Small intestine (tissue), 7 donors: Measurements from ENCODE around the gene CHD3. TPM values are rescaled to one million over a fixed set of nuclear protein-coding genes. Genes with fewer than 3 reads are reported as not detected.

ENCODE experiments used
- DNase-seq, 2 donors: peaks; one replicate each; pipeline versions ENCODE4 v3.0.0 to v3.0.0-alpha.2; 2013
- FAIRE-seq: peaks from 2 replicates; lab custom pipeline; 2012; peaks lifted over from hg19 to GRCh38; lab: Jason Lieb, UNC
- H3K27ac ChIP-seq, 3 donors: one replicate each; pipeline ENCODE4 v1.5.1; 2013; ENCODE audit warnings: low read length in 2 of 3, mild to moderate bottlenecking in 2 of 3, control low read depth in 1 of 3, inconsistent platforms in 1 of 3, low read depth in 1 of 3, moderate library complexity in 1 of 3
- H3K27me3 ChIP-seq, 3 donors: one replicate each; pipeline ENCODE4 v1.6.1; 2013; ENCODE audit warnings: low read length in 3 of 3, inconsistent platforms in 1 of 3; ENCODE audit not compliant: control insufficient read depth in 3 of 3, insufficient read depth in 3 of 3
- H3K36me3 ChIP-seq, 3 donors: one replicate each; pipeline ENCODE4 v1.6.1; 2013; ENCODE audit warnings: low read length in 3 of 3, inconsistent platforms in 1 of 3, low read depth in 1 of 3, mild to moderate bottlenecking in 1 of 3, moderate library complexity in 1 of 3; ENCODE audit not compliant: control insufficient read depth in 3 of 3, insufficient read depth in 2 of 3
- H3K4me1 ChIP-seq, 3 donors: one replicate each; pipeline ENCODE4 v1.6.1; 2013; ENCODE audit warnings: low read length in 2 of 3, inconsistent platforms in 1 of 3, low read depth in 1 of 3, mild to moderate bottlenecking in 1 of 3, moderate library complexity in 1 of 3; ENCODE audit not compliant: control insufficient read depth in 3 of 3, insufficient read depth in 2 of 3
- H3K4me3 ChIP-seq, 3 donors: one replicate each; pipeline ENCODE4 v1.5.1; 2013; ENCODE audit warnings: low read length in 3 of 3, control low read depth in 1 of 3, inconsistent platforms in 1 of 3, low read depth in 1 of 3, mild to moderate bottlenecking in 1 of 3, moderate library complexity in 1 of 3
- H3K9me3 ChIP-seq, 2 donors: one replicate each; pipeline ENCODE4 v1.6.1; 2013; ENCODE audit warnings: low read depth in 1 of 2, low read length in 1 of 2; ENCODE audit not compliant: control insufficient read depth in 2 of 2, insufficient read depth in 1 of 2
- WGBS, 3 donors: extraction: QIAGEN DNeasy Blood & Tissue Kit; methylation state at CpG; one replicate each; pipeline ENCODE4 v1.1.7; 2013; 5-methylcytosine and 5-hydroxymethylcytosine counted together
- polyA plus RNA-seq, 4 donors: library from polyadenylated mRNA; stranded (reverse) in 3 of 4; unstranded in 1 of 4; fragments of 200-250 nt in 3 of 4; fragments of 120-200 nt in 1 of 4; gene quantifications; one replicate each; pipeline versions ENCODE4 v1.2.1 to v1.2.3, GENCODE V29; 2013
- donor health status: healthy with polysubstance abuse.
- donor health status: control.
- donor health status: control.
- donor health status: Bipolar disorder and iron deficiency.
- donor health status: healthy.

The CHD3 gene
- polyA plus RNA-seq, 4 donors = 23.7 to 60.4 (median 36.7) TPM

DNA sequence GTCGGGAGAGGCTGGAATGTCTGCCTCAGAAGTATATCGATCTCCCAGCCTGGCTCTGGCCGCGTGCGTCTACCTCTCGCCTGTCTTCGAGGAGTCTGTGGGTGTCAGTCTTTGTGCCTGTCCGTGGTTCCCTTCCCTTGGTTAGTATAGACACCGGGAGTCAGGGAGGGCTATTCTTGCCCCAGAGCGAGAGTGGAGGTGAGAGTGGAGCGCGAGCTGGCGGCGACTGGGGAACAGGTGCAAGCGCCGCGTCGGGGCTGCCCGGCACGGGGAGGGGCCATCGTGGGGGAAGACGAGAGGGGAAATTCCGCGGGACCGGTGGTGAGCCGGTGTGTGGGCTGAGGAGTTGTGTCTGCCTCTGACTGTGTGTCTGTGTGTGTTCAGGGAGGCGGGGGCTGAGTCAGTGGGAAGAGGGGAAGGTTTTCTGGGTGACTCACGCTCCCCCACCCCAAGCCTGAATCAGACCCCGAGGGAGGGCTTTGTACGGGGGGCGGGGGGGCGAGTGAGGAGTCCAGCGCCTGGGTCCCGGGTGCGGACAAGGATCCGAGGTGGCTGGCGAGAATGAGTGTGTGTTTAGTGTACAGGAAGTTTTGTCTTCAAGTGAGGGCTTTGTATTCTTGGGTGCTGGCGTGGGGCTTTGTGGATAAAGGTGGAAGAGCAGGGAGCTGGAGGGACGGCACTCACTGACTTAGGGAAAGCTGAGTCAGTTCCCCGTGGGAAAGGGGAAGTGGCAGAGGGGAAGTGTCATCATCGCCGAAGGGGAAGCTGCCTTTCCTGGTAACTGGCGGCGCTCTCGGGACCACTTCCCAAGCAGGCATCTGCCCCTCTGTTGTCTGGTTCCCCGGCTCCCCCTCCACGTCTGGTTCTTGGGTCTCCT is 46.0 kb upstream of the CHD3 start:
- DNase-seq (peak; percentile 79 to 81), FAIRE-seq (no peak)
- Histone ChIP-seq H3K27me3 (no peaks in the 10 kb centered on the region), H3K4me3 (peak overlapping the region; percentile 62 to 84 (median 71)), H3K36me3 (peaks cover 9 to 31% (median 10%) of the 10 kb centered on the region in 3 donors), H3K27ac (peak overlapping the region; percentile 94 to 99 (median 96)), H3K9me3 (no peaks in the 10 kb centered on the region), H3K4me1 (peaks cover 4 to 48% (median 16%) of the 10 kb centered on the region in 3 donors)
- 0 to 1% (median 1%) methylated on average over 45 to 47 of the region's 47 CpGs for WGBS, 3 donors

- peak overlapping the region; percentile 62 to 84 (median 71) for H3K4me3 ChIP-seq
- peaks cover 4 to 44% (median 14%) of the 10 kb centered on the region in 3 donors for H3K4me1 ChIP-seq
- DNase-seq = no peak
- H3K27me3 ChIP-seq = no peaks in the 10 kb centered on the region
- H3K27ac ChIP-seq = peak overlapping the region; percentile 94 to 99 (median 96)
- H3K36me3 ChIP-seq = peaks cover 9 to 36% (median 10%) of the 10 kb centered on the region in 3 donors
- 0 to 1% (median 0%) methylated on average over 17 of the region's 17 CpGs for WGBS, 3 donors
- no peaks in the 10 kb centered on the region for H3K9me3 ChIP-seq
- FAIRE-seq = no peak
Measured at GRCh38 chr17:7843257-7843535, 45.4 kb upstream of the CHD3 start.

- no peaks in the 10 kb centered on the region for H3K9me3 ChIP-seq
- H3K4me1 ChIP-seq = peaks cover 4 to 41% (median 14%) of the 10 kb centered on the region in 3 donors
- FAIRE-seq (no peak), DNase-seq (peak; percentile 93 to 97)
- H3K36me3 ChIP-seq = peaks cover 10 to 41% (median 11%) of the 10 kb centered on the region in 3 donors
- H3K4me3 ChIP-seq = peak overlapping the region; percentile 62 to 84 (median 71)
- peak overlapping the region; percentile 94 to 99 (median 96) for H3K27ac ChIP-seq
- no peaks in the 10 kb centered on the region for H3K27me3 ChIP-seq
- WGBS, 3 donors = 0 to 1% (median 0%) methylated on average over 44 to 61 of the region's 61 CpGs
Measured at GRCh38 chr17:7843536-7844291, 44.9 kb upstream of the CHD3 start.

DNA sequence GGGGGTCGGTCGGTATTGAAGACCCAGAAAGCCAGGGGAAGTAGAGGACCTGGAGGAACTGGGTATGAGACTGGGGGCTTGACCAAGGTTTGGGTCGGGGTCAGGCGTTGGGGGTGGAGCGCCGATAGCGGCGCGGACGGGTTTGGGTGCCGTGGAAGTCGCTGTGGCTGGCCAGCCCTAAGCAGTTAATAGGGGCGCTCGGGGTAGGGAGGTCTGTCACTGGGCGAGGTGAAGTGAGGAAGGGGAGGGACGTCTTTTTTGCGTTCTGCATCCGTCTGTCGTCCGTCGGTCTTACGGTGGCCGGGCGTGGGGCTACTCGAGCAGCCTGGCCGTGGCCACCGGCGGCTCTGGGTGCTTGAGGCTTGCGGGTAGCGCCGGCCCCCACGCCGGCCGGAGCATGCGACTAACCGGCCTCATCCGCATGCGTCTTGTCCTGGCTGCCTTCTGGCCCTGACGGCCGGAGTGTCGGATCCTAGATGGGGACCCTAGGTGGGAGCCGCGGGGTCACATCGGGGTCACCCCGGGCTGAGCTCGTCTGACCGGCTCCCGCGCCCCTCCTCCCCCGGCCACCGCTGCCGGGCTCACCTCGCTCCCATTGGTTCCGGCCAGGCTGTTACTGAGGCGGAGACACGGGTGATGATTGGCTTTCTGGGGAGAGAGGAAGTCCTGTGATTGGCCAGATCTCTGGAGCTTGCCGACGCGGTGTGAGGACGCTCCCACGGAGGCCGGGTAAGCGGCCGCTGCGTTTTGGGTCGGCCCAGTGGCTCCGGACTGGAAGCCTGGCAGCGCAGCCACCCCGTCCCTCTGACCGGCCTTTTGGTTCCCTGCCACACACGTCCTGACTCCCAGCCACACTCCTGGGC is 44.1 kb upstream of the CHD3 start:
- peak overlapping the region; percentile 94 to 99 (median 96) for H3K27ac ChIP-seq
- peak overlapping the region; percentile 62 to 84 (median 71) for H3K4me3 ChIP-seq
- H3K27me3 ChIP-seq = no peaks in the 10 kb centered on the region
- H3K36me3 ChIP-seq = peaks cover 10 to 50% (median 15%) of the 10 kb centered on the region in 3 donors
- DNase-seq (peak; percentile 95 to 97), FAIRE-seq (no peak)
- no peaks in the 10 kb centered on the region for H3K9me3 ChIP-seq
- peaks cover 4 to 33% (median 14%) of the 10 kb centered on the region in 3 donors for H3K4me1 ChIP-seq
- WGBS, 3 donors = 0% methylated on average over 62 to 71 of the region's 71 CpGs

DNA sequence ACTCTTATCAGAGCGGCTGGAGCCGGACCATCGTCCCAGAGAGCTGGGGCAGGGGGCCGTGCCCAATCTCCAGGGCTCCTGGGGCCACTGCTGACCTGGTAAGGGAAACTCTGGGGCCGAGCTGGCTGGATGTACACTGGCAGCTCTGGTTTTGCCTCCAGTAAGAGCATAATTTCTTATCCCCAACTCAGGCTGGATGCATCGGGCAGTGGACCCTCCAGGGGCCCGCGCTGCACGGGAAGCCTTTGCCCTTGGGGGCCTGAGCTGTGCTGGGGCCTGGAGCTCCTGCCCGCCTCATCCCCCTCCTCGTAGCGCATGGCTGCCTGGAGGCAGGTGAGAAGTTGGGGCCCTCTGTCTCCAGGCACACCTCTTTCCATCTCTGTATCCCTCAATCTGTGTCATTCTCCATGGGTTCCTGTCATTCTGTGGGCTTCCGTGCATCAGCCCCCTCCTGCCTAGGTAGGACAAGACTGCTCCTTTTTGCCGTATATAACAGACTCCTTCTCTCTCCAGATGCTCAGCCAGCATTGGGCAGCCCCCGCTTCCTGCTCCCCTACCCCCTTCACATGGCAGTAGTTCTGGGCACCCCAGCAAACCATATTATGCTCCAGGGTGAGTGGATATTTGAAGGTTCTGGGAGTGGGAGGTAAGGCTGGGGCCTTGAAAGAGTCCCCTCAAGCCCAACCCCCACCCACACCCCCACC is 43.1 kb upstream of the CHD3 start:
- FAIRE-seq (no peak), DNase-seq (no peak)
- H3K4me3 ChIP-seq = peak overlapping the region in 2 of 3 donors; percentile 71 to 84

GRCh38 chr17:7846063-7846735 is 42.4 kb upstream of the CHD3 start:
- 86 to 87% (median 87%) methylated on average over 22 of the region's 22 CpGs for WGBS, 3 donors
- FAIRE-seq (no peak), DNase-seq (no peak)
- H3K27ac ChIP-seq = no peak overlapping the region
- H3K27me3 ChIP-seq = no peaks in the 10 kb centered on the region
- H3K9me3 ChIP-seq = no peaks in the 10 kb centered on the region
- H3K4me1 ChIP-seq = peaks cover 0 to 16% (median 4%) of the 10 kb centered on the region in 3 donors
- peaks cover 13 to 61% (median 15%) of the 10 kb centered on the region in 3 donors for H3K36me3 ChIP-seq
- no peak overlapping the region for H3K4me3 ChIP-seq

More for the DNA sequence above, 43.1 kb upstream of the CHD3 start:
- Histone ChIP-seq H3K27ac (peak overlapping the region in 2 of 3 donors; percentile 50 to 94), H3K36me3 (peaks cover 11 to 54% (median 15%) of the 10 kb centered on the region in 3 donors), H3K9me3 (no peaks in the 10 kb centered on the region), H3K4me1 (peaks cover 0 to 23% (median 10%) of the 10 kb centered on the region in 3 donors), H3K27me3 (no peaks in the 10 kb centered on the region)
- WGBS, 3 donors = 68 to 79% (median 69%) methylated on average over 14 to 15 of the region's 15 CpGs
